HepG2 (cell line): ENCODE results near the gene CLNS1A. TPM values are rescaled to one million over a fixed set of nuclear protein-coding genes. Genes with fewer than 3 reads are reported as not detected.

ENCODE experiments used
- ATAC-seq: fragments of 200-7000 bp; cut with Tn5 transposase; 3 replicates; pipeline ENCODE4 v1.9.1; 2020; ENCODE audit warnings: mild to moderate bottlenecking, moderate library complexity
- BruUV-seq: library from RNA; stranded (reverse); fragments of 400-500 nt; replicated peaks from 2 replicates; lab custom pipeline; 2021; lab: Mats Ljungman, UMichigan
- CTCF ChIA-PET: fragments of 300-600 bp; formaldehyde crosslinking; extraction: SDS; loops from one replicate; lab custom pipeline; 2021; ENCODE audit warnings: low total read pairs, inconsistent platforms, low intra/inter-chr PET ratio; lab: Yijun Ruan, JAX
- POLR2A ChIA-PET: fragments of 350-600 bp; sonication (Branson Sonifier 250); formaldehyde crosslinking; loops from one replicate; lab custom pipeline; 2020; ENCODE audit warnings: antibody characterized with exemption, inconsistent platforms; lab: Yijun Ruan, JAX
- DNase-seq: peaks from one replicate; pipeline ENCODE4 v3.0.0-alpha.2; 2015; ENCODE audit warnings: low spot score
- FAIRE-seq: peaks from 3 replicates; lab custom pipeline; 2011; peaks lifted over from hg19 to GRCh38; lab: Jason Lieb, UNC
- H2AFZ ChIP-seq: one replicate; pipeline ENCODE4 v1.6.1; 2011; ENCODE audit warnings: low read length, inconsistent platforms
- H3K27ac ChIP-seq: fragments of 300-600 bp; 3 replicates; pipeline ENCODE4 v1.8.0; 2011; ENCODE audit warnings: mixed run types, mild to moderate bottlenecking, mixed read lengths, low read length, inconsistent platforms; ENCODE audit not compliant: insufficient read depth; ENCODE audit errors: extremely low read length
- H3K27me3 ChIP-seq, 2 experiments: fragments of 200-600 bp in 1 of 2; 2 replicates in 1 of 2; 3 replicates in 1 of 2; pipeline versions ENCODE4 v1.6.0 to v1.8.0; 2011; ENCODE audit warnings: low read length in 2 of 2, mild to moderate bottlenecking in 2 of 2, moderate library complexity in 2 of 2, inconsistent platforms in 1 of 2; ENCODE audit not compliant: insufficient read depth in 2 of 2, control insufficient read depth in 1 of 2
- H3K36me3 ChIP-seq, 2 experiments: fragments of 200-600 bp in 1 of 2; replicated peaks in 1 of 2; 2 replicates in 1 of 2; 3 replicates in 1 of 2; pipeline versions ENCODE4 v1.5.1 to v1.8.0; 2011; ENCODE audit warnings: low read length in 2 of 2, inconsistent platforms in 1 of 2; ENCODE audit not compliant: insufficient read depth in 2 of 2, control insufficient read depth in 1 of 2
- H3K4me1 ChIP-seq: 2 replicates; pipeline ENCODE4 v1.5.1; 2012; ENCODE audit warnings: low read length, inconsistent platforms; ENCODE audit not compliant: insufficient read depth
- H3K4me2 ChIP-seq: 2 replicates; pipeline ENCODE4 v1.6.0; 2011; ENCODE audit warnings: low read depth, low read length, inconsistent platforms
- H3K4me3 ChIP-seq, 3 experiments: fragments of 200-600 bp in 1 of 3; sonication (generic), shearing (Covaris generic) in 1 of 3; replicated peaks in 1 of 3; 2 replicates each; pipeline ENCODE4 v1.5.1; 2011 to 2016; ENCODE audit warnings: low read length in 3 of 3, inconsistent platforms in 2 of 3, low read depth in 2 of 3, mild to moderate bottlenecking in 2 of 3, control low read depth in 1 of 3, mixed read lengths in 1 of 3; ENCODE audit not compliant: insufficient read depth in 1 of 3
- H3K79me2 ChIP-seq: one replicate; pipeline ENCODE4 v1.6.1; 2011; ENCODE audit warnings: low read length, inconsistent platforms; ENCODE audit not compliant: insufficient read depth
- H3K9ac ChIP-seq: 2 replicates; pipeline ENCODE4 v1.6.0; 2011; ENCODE audit warnings: mild to moderate bottlenecking, low read depth, low read length, inconsistent platforms; ENCODE audit not compliant: insufficient read depth
- H3K9me3 ChIP-seq: 2 replicates; pipeline ENCODE4 v1.5.1; 2012; ENCODE audit warnings: mild to moderate bottlenecking, low read length
- H4K20me1 ChIP-seq: 2 replicates; pipeline ENCODE4 v1.6.0; 2011; ENCODE audit warnings: inconsistent platforms, mild to moderate bottlenecking, low read length, moderate library complexity; ENCODE audit not compliant: insufficient read depth
- AKAP8 ChIP-seq: sonication (generic); formaldehyde crosslinking; IDR thresholded peaks from 2 replicates; pipeline ENCODE4 v1.5.1; 2020; ENCODE audit warnings: mild to moderate bottlenecking, missing genetic modification reagents
- CSRNP2 ChIP-seq: sonication (generic); formaldehyde crosslinking; conservative IDR thresholded peaks from 2 replicates; pipeline ENCODE4 v1.8.0; 2022; ENCODE audit warnings: low read depth, missing genetic modification reagents
- HMGXB4 ChIP-seq, 2 experiments: sonication (generic) in 1 of 2; formaldehyde crosslinking in 1 of 2; IDR thresholded peaks; 2 replicates each; pipeline versions ENCODE4 v1.4.0 to v1.6.1; 2018 to 2020; ENCODE audit warnings: missing genetic modification reagents in 2 of 2, borderline replicate concordance in 1 of 2, low read depth in 1 of 2, mild to moderate bottlenecking in 1 of 2, missing biosample characterization in 1 of 2
- SNAPC4 ChIP-seq: sonication (generic); formaldehyde crosslinking; IDR thresholded peaks from 2 replicates; pipeline ENCODE4 v1.4.0; 2020; ENCODE audit warnings: mild to moderate bottlenecking, missing genetic modification reagents
- ZBTB26 ChIP-seq: IDR thresholded peaks from 2 replicates; pipeline ENCODE4 v1.6.1; 2016; ENCODE audit warnings: missing compliant biosample characterization, missing genetic modification reagents, borderline replicate concordance
- ZFAT ChIP-seq: sonication (generic); formaldehyde crosslinking; conservative IDR thresholded peaks from 2 replicates; pipeline ENCODE4 v1.8.1; 2023; ENCODE audit warnings: missing genetic modification reagents, inconsistent platforms
- ZFP91 ChIP-seq: sonication (generic); formaldehyde crosslinking; IDR thresholded peaks from 2 replicates; pipeline ENCODE4 v1.9.0; 2022; ENCODE audit warnings: missing genetic modification reagents, mild to moderate bottlenecking, borderline replicate concordance
- ZNF333 ChIP-seq: sonication (generic); formaldehyde crosslinking; IDR thresholded peaks from 2 replicates; pipeline ENCODE4 v1.4.0; 2020; ENCODE audit warnings: mild to moderate bottlenecking, missing genetic modification reagents, borderline replicate concordance
- ZNF878 ChIP-seq: sonication (generic); formaldehyde crosslinking; IDR thresholded peaks from 2 replicates; pipeline ENCODE4 v1.8.1; 2023; ENCODE audit warnings: mild to moderate bottlenecking, missing genetic modification reagents, moderate library complexity
- in situ Hi-C: cut with HindIII; loops from 2 replicates; pipeline ENCODE4 v1.10.0; 2017; ENCODE audit warnings: low pct_unique_long_range_greater_than_20kb; ENCODE audit not compliant: extremely low pct_ligation_motif_present
- intact Hi-C: fragments of 100-400 bp; cut with micrococcal nuclease; formaldehyde crosslinking; loops from one replicate; pipeline ENCODE4 v1.10.0; 2022; ENCODE audit not compliant: unreplicated experiment
- polyA plus RNA-seq, 8 experiments: library from polyadenylated mRNA; depleted of rRNA in 3 of 8; stranded (reverse) in 7 of 8; unstranded in 1 of 8; fragments of >200 nt; fragmentation: Illumina TruSeq in 4 of 8; extraction: Trizol in 4 of 8; gene quantifications; 2 replicates each; pipeline versions ENCODE4 v1.2.1 to v1.2.3, GENCODE V29; 2011 to 2016; ENCODE audit warnings: low read depth in 4 of 8, missing spikeins in 1 of 8, mixed read lengths in 1 of 8; ENCODE audit not compliant: insufficient read depth in 1 of 8
- total RNA-seq, 5 experiments: library from RNA; depleted of rRNA; stranded (reverse); fragments of >200 nt; fragmentation: Illumina TruSeq; extraction: Trizol; gene quantifications; 2 replicates each; pipeline ENCODE4 v1.2.3, GENCODE V29; 2016; ENCODE audit warnings: low read depth in 1 of 5

CLNS1A gene
- total and polyA plus RNA-seq, 2 of the 13 experiments (the other 11 are each of a cell fraction or from before 2014, with no cell fraction given), result 158 to 219 TPM

GRCh38 chr11:77617892-77618291, 19.7 kb downstream of the CLNS1A start (continued):
- no peak for TF ChIP-seq ZFP91 (CRISPR knock-in tag)
- TF ChIP-seq CSRNP2, result no peak
- no peak for TF ChIP-seq HMGXB4 (CRISPR knock-in tag; IDR thresholded peaks at IDR 0.05; ENCODE audit: borderline replicate concordance in 1 of 2, low read depth in 1 of 2)
- no peak for TF ChIP-seq ZFAT
- TF ChIP-seq, all 625 proteins: peak for 0

GRCh38 chr11:77611921-77612320, 25.7 kb downstream of the CLNS1A start:
- POLR2A ChIA-PET, result interaction anchor here (0.6 kb wide), 1 partner anchor 1285 kb away, joined by 3 read pairs; no protein-coding TSS in a partner anchor
- no peak overlapping the region for H3K4me3 ChIP-seq
- H3K4me1 ChIP-seq, result no peaks in the 10 kb centered on the region
- H3K36me3 ChIP-seq, result peaks cover 6 to 59% of the 10 kb centered on the region in 2 experiments
- no peak for DNase-seq
- no peaks in the 10 kb centered on the region for H3K9me3 ChIP-seq
- no peaks in the 10 kb centered on the region for H3K27me3 ChIP-seq
- in situ Hi-C loops (no loop called here), intact Hi-C loops (no loop called here)
- no peaks in the 10 kb centered on the region for H4K20me1 ChIP-seq
- no peak overlapping the region for H3K9ac ChIP-seq
- H3K27ac ChIP-seq, result no peak overlapping the region
- FAIRE-seq, result no peak
- no peaks in the 10 kb centered on the region for H3K79me2 ChIP-seq
- TF ChIP-seq ZNF878 (CRISPR knock-in tag) (no peak), AKAP8 (no peak), SNAPC4 (CRISPR knock-in tag) (no peak), ZBTB26 (CRISPR knock-in tag) (no peak), ZNF333 (no peak)
- no peak overlapping the region for H3K4me2 ChIP-seq
- ATAC-seq, result peak; percentile 29; the same call in 1 of the 3 replicates
- no TSS peak for BruUV-seq
- H2AFZ ChIP-seq, result no peak overlapping the region
- CTCF ChIA-PET, result no interaction called here
